HepG2 (cell line): ENCODE data around the gene TBX21.

Experiments used
- ATF7 ChIP-seq, 2 experiments: fragments of 450-650 bp in 1 of 2; sonication (generic) in 1 of 2; formaldehyde crosslinking in 1 of 2; IDR thresholded peaks; 2 replicates each; pipeline versions ENCODE4 v1.4.0 to v1.6.1; 2016 to 2020; ENCODE audit warnings: antibody characterized with exemption in 1 of 2, mild to moderate bottlenecking in 1 of 2, missing genetic modification reagents in 1 of 2
- CTCF ChIP-seq: sonication (generic); formaldehyde crosslinking; IDR thresholded peaks from 2 replicates; pipeline ENCODE4 v1.5.0; 2020; ENCODE audit warnings: mild to moderate bottlenecking, missing genetic modification reagents, moderate library complexity
- JUND ChIP-seq: sonication (generic); formaldehyde crosslinking; IDR thresholded peaks from 2 replicates; pipeline ENCODE4 v1.8.0; 2022; ENCODE audit warnings: mild to moderate bottlenecking, missing genetic modification reagents
- RNF2 ChIP-seq: fragments of 450-650 bp; conservative IDR thresholded peaks from 2 replicates; pipeline ENCODE4 v1.6.1; 2016; ENCODE audit warnings: low read depth
- ZBTB42 ChIP-seq: sonication (generic); formaldehyde crosslinking; IDR thresholded peaks from 2 replicates; pipeline ENCODE4 v1.5.0; 2020; ENCODE audit warnings: mild to moderate bottlenecking, missing genetic modification reagents
- ZC3H4 ChIP-seq: sonication (generic); formaldehyde crosslinking; IDR thresholded peaks from 2 replicates; pipeline ENCODE4 v1.4.0; 2020; ENCODE audit warnings: missing genetic modification reagents, borderline replicate concordance
- ZHX1 ChIP-seq: sonication (generic); formaldehyde crosslinking; IDR thresholded peaks from 2 replicates; pipeline ENCODE4 v1.8.1; 2022; ENCODE audit warnings: low read depth, mild to moderate bottlenecking, missing genetic modification reagents
- ZNF567 ChIP-seq: sonication (generic); formaldehyde crosslinking; IDR thresholded peaks from 2 replicates; pipeline ENCODE4 v1.8.1; 2023; ENCODE audit warnings: mild to moderate bottlenecking, missing genetic modification reagents, borderline replicate concordance
- ZNF691 ChIP-seq: sonication (generic); formaldehyde crosslinking; IDR thresholded peaks from 2 replicates; pipeline ENCODE4 v1.4.0; 2020; ENCODE audit warnings: missing genetic modification reagents, low read depth, mild to moderate bottlenecking, borderline replicate concordance

GRCh38 chr17:47687748-47688147, 45.3 kb upstream of the TBX21 start:
- no peak for TF ChIP-seq ZBTB42
- no peak for TF ChIP-seq RNF2
- TF ChIP-seq ZC3H4 (CRISPR knock-in tag): no peak
- no peak for TF ChIP-seq CTCF
- TF ChIP-seq ATF7 (IDR thresholded peaks at IDR 0.05): no peak
- no peak for TF ChIP-seq ATF7 (CRISPR knock-in tag; IDR thresholded peaks at IDR 0.05)
- TF ChIP-seq ZNF691 (CRISPR knock-in tag): no peak
- no peak for TF ChIP-seq JUND (CRISPR knock-in tag)
- no peak for TF ChIP-seq ZHX1 (CRISPR knock-in tag)
- TF ChIP-seq ZNF567 (CRISPR knock-in tag): no peak
